Stimulated activated naive CD4-positive, alpha-beta T cell treated with Interleukin-2 at 50 U/mL for 16 hours (primary cell): ENCODE results near the gene CIAO2A.
"Not testable (repeated sequence)": the region's sequence is repeated elsewhere in the genome, so short reads cannot be mapped to it uniquely, and the experiment has no call there.

Experiments
- DNase-seq: peaks from one replicate; lab custom pipeline; 2025; lab: John Stamatoyannopoulos, UW

Gene CIAO2A

DNA sequence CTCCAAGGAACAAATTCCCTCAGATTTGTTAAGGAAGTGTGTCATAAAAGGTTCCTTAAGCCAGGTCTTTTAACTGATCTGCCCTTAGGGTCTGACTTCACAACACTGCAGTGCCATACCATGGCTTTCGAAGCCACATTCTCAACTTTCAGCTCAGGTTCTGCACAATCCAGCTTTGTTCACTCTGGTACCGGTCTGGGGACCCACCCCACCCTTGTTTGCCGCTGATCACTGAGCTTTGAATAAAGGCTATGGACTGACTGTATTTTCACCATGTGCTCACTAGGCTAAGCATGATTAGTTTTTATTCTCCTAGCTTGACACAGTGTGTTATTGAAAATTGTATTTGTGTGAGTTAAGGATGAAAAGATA lies 18.0 kb upstream of the CIAO2A start:
- no peak for DNase-seq

GRCh38 chr15:64110950-64111678 lies 17.5 kb upstream of the CIAO2A start:
- DNase-seq: no peak

GRCh38 chr15:64110108-64110701 lies 16.6 kb upstream of the CIAO2A start:
- DNase-seq: not testable (repeated sequence)

DNA sequence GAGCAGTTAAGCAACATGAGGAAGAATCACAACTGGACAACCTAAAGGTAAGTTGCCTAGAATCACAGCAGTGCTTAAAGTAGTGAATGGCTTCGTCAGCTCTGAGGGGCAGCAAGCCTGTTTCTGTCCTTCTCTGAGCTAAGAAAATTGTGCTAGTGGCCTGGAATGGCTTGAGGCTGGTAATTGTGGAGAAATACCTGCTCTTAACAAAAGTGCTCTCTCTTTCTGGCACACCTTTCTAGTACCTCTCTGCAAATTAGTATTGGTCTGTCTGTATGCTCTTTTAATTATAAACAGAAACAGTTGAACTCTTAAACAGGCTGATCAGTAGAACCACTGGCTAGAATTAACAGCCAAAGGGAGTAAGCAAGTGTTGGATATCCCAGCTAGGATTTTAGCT lies 13.7 kb upstream of the CIAO2A start:
- no peak for DNase-seq

DNA sequence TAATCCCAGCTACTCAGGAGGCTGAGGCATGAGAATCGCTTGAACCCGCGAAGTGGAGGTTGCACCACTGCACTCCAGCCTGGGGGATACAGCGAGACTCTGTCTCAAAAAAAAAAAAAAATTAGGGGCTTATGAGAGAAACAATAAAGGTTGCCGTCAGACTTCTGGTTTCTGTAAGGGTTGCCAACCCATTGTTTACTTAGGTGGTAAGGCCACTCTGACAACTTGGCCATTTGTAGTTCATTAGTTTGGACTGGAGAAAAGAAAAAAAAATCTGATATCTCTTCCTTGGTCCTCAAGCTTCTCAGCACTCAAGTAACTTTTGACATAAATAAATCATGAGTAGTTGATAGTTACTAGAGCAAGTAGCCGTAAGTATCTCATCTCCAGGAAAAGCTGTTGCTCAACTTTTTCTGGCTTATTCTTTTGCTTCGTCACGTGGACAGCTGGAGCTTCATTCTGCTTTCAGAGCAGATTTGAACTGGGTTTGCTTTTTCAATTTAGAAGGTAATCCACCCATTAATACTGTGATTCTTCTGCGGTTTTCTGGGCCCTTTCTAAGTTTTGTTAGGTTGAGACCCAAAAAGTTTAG lies 11.6 kb upstream of the CIAO2A start:
- no peak for DNase-seq

DNA sequence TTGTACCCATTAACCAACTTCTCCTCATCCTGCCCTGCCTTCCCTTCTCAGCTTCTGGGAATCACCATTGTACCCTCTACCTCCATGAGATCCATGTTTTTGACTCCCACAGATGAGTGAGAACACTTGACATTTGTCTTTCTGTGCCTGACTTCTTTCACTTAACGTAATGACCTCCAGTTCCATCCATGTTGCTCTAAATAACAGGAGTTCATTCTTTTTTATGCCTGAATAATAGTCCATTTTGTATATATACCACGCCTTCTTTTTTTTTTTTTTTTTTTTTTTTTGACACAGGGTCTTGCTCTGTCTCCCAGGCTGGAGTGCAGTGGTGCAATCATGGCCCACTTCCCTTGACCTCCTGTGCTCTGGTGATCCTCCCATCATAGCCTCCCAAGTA lies 8.9 kb upstream of the CIAO2A start:
- no peak for DNase-seq

DNA sequence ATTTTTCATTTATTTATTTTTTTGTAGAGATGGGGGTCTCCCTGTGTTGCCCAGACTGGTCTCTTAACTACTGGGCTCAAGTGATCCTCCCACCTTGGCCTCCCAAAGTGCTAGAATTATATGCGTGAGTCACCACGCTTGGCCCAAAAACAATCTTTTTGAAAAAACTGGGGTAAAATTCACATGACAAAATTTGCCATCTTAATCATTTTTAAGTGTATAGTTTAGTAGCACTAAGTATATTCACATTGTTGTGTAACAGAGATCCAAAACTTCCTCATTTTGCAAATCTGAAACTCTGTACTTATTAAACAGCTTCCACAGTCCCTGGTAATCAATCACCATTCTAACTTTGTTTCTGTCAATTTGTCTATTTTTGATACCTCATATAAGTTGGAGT lies 7.3 kb upstream of the CIAO2A start:
- no peak for DNase-seq

GRCh38 chr15:64099379-64099778 lies 5.7 kb upstream of the CIAO2A start:
- DNase-seq: no peak

DNA sequence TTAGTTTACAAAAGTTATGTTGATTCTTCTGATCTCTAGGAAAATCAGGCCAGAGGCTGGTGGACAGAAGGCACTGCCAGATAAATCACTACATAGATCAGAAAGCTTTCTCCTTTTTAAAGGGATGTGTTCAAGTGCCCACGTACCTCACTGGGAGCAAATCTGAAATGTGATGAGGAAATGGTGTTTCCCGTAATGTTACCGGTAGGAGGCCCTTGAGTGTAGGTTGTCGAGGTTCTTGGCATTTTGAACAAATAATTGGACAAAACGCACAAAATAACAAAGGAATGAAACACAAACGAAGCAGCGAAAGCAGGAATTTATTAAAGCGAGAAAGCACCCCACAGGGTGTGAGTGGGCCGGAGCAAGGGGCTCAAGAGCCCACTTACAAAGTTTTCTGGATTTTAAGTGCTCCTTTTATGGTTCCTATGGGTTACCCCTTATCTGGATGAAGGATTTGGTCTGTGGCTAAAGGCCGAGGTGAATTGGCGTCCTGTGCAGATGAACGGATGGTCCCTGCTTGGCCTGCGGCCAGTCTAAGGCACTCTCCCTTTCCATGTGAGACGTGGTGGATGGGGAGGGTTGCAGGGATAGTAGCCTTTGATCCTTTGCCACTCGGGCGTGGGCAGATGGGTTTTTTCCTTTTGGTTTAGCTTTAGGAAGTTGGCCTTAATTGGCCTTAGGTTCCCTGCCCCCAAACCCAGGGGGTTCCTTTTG lies 3.2 kb upstream of the CIAO2A start:
- DNase-seq: no peak

GRCh38 chr15:64095795-64096667 lies 2.4 kb upstream of the CIAO2A start, which contains the start of gene SNX1:
Gene SNX1, plus strand, starts transcription at chr15:64095982. Its CDS starts 32 bp downstream, at chr15:64096014.
- DNase-seq: peak; percentile 94

DNA sequence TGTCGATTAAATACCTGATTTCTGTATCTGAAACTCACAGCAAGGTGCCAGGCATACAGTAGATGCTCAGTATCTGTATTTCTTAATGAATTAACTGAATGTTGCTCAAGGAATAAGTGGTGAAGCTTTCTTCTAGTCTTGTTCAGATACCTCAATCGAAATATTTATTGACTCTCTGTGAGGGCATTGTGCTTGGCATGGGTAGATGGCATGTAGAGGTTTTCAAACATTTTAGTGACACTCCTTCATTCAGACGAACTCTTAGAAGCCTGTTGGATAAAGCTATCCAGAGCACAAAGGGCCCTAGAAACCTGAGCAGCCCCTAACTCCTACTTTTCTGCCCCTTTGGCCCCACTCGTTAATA lies 1.8 kb upstream of the CIAO2A start:
- DNase-seq: no peak

GRCh38 chr15:64092864-64093626 lies 593 bp downstream of the CIAO2A start:
- peak; percentile 27 for DNase-seq

DNA sequence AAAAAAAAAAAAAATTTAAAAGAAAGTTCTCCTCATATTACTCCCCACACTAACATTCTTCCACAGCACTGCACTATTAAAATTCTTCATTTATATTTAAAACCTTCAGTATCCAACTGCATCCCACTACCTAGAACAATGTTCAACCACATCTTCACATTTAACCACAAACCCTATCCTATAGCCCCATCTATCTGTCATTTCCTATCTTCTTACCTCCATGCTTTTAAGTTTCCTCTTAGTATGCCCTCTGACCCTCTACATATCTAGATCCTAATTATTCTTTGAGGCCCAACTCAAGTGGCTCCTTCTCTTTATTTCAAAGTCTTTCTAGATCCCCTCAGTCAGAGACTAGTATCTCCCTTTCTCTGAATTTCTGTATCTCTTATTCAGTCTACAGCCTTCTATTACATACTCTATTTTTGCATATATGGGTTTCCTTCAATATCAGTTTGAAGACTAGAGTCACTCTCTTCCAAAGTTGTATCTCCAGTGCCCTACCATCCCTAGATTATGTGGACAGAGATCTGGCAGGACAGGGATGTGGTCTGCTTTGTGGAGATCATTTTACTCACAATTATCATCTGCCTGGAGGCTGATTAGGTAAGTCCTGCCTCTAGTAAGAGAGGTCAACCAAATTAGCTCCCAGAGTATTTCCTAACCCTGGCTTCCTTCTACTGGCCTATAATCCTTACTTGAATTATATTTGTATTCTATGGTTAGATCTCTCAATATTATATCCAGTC lies 1.4 kb downstream of the CIAO2A start:
- DNase-seq: no peak

GRCh38 chr15:64090527-64090926 lies 3.1 kb downstream of the CIAO2A start:
- DNase-seq: no peak

GRCh38 chr15:64089543-64090280 lies 3.9 kb downstream of the CIAO2A start:
- DNase-seq: no peak

DNA sequence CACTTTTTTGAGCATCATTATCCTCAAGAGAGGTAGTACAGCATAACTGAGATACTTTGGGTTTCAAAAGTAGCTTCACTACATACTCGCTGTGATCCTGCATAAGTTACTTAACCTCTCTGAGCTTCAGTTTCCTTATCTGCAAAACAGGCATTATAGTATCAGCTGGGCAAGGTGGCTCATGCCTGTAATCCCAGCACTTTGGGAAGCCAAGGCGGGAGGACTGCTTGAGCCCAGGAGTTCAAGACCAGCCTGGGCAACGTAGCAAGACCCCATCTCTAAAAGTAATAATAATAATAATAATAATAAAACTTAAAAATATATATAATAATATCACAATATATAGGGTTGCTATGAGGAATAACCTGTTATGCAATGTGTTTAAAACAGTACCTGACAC lies 10.9 kb downstream of the CIAO2A start:
- no peak for DNase-seq

GRCh38 chr15:64073496-64073895 lies 20.1 kb downstream of the CIAO2A start:
- not testable (repeated sequence) for DNase-seq

DNA sequence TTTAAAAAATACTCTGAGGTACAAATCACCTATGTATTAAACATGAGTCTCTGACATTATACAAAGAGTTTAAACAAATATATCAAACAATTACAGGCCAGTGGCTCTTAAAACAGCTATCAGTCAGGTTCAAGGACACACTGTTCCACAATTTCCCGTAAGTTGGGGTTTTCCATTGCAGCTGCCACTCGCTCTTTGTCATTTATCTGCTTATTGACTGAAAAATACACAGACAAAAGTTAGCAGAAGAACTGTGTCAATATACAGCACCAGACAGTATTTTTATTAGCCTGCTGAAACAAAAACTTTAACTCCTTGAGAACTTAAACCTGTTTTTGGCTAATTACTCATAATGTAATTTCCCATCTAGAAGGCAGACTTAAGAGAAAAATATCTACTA lies 20.8 kb downstream of the CIAO2A start:
- DNase-seq: no peak

DNA sequence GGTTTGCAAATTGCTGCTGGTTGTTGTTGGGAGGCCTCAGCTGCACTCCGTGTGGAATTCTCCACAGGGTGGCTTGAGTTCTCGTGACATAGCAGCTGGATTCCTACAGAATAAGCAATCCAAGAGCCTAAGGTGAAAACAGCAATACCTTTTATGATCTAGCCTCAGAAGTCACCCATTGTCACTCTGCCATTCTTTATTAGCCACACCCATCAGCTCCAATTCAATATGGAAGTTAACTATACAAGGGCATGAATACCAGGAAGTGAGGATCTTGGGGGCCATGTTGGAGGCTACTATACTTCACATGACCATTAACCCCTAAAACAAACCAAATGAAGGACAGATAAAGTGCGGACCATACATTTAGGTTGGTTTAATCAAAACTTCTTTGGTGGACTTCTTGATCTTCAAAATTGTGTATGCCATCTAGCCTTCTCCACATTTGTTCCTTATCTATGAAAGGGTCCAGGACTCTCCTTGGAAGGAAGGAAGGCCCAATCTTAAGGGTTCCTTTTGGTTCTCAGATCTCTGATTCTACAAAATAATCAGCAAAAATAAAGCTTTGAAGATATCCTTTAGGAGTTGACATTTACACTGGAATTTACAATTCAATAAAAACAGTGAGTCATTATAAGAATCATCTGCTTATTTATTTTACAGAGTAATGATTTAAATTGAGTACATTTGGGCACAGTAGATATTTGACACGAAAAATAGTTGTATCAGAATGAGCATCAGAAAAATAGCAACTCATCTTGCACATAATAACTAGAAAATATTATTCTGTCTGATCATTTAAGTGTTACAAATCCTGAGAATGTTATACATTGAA lies 21.5 kb downstream of the CIAO2A start:
- no peak for DNase-seq
